HG03558 (cell line): Measurements from ENCODE around the gene ADAM30.
"Not testable (repeated sequence)": the region's sequence is repeated elsewhere in the genome, so short reads cannot be mapped to it uniquely, and the experiment has no call there.

Experiments used
- ATAC-seq: cut with Tn5 transposase; IDR thresholded peaks from one replicate; pipeline ENCODE4 v1.9.1; 2021; ENCODE audit warnings: moderate number of reproducible peaks; ENCODE audit not compliant: unreplicated experiment; ENCODE audit errors: extremely low read depth

ADAM30 gene

DNA sequence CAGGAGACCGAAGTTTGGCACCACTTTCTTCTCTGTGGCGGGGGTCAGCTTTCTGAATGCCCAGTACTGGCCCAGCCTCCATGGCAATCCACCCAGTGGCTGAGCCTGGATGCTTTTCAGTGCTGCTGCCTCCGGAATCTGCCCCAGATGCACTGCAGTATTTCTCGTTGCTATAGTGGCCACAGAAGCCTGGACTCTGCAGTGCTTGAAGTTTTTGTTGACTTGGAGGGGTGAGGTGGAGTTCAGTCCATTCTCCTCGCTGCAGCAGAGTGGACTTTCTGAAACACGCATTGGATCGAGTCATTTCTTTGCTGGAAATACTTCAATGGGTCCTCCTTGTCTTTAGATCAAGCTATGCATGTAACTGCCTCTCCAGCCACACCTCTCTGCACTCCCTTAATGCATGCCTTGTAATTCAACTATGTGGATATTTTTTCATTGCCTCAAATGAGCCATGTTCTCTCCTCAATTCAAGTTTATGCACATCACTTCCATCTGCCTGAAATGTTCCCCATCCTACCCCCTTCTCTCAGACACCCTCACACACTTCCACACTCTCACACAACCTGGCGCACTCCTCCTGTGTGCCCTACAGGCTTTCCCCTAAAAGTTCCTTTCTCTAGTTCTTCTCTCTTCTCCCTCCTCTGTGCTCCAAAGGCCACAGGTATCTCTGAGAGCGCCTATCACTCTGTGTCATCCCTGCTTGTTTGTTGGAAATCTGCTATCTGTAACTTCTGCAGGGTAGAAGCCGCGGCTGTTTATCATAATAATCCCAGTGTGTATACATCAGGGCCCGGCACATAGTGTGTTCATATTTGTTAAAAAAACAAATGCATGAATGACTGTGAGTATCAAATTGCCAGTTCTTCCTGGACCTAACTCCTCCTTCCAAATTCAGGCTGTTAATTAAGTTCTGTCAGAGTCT lies 16.5 kb downstream of the ADAM30 start:
- ATAC-seq: no peak

DNA sequence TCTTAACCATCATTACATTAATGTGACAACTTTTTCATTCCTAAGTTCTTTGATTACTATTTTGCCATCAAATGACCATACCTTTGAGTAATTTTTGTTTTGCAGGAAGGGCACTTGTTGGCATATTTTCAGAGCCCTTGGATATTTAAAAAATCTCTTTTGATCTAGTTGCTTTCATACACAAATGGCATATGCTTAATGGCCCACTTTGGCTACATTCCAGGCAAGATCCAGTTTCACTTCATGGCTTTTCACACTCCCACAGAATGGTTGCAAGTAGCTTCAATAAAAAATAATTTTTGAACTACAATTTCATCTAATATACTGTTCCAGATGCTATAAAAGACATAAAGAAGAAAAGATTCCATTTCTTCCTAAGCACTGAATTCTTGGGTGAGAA lies 18.1 kb downstream of the ADAM30 start:
- no peak for ATAC-seq

DNA sequence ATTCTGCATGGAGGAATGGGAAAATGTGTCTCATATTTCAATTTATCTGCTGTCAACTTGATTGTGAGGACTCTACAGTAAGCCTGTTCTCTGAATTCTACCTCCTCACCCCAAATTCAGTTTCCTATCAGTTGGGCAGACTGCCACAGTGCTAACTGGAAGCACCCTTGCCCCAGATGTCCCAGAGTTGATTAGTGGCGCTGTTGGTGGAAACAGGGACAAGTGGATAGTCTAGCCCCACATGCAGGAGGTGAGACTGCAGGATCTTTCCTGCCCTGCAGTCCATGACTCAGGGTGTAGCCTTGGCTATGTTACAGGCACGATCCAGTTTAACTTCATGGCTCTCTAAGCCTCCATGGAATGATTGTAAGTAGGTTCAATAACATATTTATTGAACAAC lies 22.1 kb downstream of the ADAM30 start:
- ATAC-seq: no peak

DNA sequence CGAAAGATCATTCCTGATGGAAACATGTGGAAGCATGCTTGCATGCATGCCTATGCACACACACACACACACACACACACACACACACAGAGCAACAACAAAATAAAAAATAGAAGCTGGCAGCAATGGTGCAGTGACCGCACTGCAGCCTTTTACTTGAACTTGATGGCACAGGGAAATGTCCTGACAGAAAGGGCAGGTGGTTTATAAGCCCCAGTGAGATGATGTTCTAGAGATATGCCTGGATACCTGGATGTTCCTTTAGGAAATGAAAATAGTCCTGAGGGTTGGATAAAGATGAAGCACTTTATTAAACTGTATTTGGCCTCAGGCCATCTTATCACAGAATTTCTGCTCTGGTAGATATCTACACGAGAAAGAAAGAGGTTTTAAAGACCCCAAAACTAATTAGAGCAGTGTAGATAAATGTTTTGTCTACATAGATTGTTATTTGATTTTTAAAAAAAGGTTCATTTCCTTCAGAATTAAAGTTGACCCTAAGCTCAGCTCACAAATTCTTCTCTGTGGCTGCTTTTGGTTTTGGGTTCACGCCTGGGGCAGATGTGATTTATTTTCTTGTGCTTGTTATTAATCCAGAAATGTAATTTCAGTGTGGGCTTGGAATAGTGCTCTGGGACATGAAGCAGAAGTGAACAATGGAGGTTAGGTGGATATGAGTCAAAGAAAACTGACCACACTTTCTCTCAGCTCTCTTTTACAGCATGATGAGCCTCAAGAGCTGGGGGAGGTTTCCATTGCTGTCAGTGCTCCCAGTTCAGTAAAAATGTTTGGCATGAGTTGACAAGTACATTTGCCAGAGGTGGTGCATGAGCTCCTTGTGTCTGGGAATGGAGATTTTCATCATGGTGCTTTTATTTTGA lies 22.9 kb downstream of the ADAM30 start:
- no peak for ATAC-seq

DNA sequence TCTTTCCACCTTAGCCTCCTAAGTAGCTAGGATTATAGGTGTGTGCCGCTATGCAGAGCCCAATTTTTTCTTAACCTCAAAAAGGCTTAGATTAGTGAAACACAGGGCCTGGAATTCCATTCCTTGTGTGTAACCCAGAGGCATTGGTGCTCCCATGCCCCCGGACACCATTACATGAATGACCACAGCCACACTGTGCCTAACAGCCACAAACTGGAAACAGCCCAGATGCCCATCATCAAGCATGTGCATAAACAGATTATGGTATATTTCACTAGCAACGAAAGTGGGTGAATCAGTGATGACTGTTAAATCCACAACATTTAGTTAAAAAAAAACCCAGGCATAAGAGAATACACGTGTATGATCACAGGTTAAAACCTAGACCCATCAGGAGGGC lies 24.4 kb downstream of the ADAM30 start:
- ATAC-seq: no peak

DNA sequence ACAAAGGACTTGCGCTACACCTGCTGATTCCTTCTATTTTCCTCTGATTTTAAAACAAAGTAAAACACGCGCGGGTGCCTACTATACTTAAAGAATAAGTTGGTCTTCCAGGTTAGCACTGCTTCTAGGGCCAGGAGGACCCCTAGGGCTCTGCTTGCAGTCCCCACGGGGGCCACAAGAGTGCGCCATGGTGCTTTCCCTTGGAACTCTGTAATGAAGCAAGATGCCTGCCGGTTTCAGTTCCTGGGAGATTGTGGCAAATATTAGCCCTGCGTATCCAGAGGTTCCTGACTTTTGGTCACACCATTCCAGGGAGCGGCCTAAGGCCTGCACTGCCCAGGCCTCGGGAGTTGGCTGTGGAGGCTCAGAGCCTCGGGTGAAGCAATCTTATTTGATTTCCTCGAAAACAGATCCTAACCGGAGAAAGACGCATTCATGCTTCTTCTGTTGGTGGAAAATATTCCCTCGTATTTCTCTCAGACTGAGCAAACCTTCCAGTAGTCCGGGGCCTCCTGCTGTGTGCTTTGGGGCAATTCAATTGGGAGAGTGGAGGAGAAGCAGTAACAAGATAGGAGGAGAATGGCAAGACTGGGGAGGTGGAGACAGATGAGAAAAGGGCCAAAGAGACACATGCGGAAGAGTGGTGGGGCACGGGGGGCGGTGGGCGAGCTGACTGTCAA lies 25.3 kb downstream of the ADAM30 start:
- ATAC-seq: no peak

DNA sequence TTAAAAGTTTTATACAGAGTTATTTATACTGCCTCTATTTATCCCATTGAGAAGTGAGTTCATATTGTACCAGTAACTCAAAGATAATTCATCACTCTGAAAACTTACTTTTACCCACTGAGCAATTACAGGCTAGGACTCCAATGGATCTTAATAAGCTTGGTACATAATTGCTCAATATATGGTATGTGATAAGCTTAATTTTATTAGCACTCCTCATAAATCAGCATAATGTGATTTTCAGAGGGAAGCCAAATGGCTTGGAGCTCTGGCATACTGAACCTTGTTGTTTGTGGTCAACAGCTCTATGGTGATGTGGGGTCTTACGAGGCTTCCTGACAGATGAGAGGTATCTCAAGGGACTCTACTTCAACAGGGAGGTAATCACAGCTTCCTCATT lies 26.3 kb downstream of the ADAM30 start:
- ATAC-seq: no peak

DNA sequence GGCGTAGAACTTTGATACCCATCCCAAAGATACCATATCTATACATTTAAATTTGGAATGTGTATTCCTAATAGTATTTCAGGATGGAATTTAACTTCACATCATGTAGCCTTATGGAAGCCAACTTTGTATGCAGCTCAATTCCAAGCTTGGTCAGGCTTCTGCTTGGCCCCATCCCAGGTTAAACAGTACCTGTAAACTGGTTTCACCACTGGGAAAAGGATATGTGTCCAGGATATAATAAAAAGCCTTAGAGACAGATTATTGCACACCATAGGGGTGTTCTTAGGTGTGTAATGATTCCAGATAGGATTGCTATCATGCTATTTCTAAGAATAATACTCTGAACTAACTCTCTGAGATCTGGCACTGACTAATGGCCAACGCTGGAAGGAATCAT lies 28.1 kb downstream of the ADAM30 start:
- no peak for ATAC-seq

DNA sequence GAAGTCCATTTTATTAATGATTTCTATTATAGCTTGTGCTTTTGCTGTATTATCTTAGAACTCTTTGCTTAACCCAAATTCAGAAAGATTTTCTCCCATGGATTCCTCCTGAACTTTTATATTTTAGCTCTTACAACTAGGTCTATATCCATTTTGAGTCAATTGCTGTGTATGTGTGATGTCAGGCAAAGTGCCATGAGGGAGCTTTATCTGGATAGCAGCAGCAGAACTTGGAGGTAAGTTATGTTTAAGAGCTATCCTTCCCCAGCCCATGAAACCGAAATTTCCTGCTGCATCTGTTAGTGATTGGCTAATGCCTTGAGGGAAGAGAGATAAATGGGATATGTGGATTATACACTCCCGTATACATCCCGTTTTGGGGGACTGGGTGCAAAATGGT lies 29.9 kb downstream of the ADAM30 start:
- ATAC-seq: no peak

DNA sequence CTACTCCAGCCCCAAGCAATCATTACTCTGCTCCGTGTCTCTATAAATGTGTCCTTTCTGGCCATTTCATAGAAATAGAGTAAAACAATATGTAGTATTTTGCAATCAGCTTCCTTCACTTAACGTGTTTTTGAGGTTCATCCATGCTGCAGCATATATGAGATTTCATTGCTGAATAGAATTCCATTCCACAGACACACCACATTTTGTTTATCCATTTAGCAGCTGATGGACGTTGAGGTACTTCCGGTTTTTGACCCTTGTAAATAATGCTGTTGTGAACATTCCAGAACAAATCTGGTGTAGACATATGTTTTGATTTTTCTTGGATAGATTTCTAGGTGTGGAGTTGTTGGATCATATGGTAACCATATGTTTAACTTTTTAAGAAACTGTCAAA lies 30.7 kb downstream of the ADAM30 start:
- ATAC-seq: no peak

DNA sequence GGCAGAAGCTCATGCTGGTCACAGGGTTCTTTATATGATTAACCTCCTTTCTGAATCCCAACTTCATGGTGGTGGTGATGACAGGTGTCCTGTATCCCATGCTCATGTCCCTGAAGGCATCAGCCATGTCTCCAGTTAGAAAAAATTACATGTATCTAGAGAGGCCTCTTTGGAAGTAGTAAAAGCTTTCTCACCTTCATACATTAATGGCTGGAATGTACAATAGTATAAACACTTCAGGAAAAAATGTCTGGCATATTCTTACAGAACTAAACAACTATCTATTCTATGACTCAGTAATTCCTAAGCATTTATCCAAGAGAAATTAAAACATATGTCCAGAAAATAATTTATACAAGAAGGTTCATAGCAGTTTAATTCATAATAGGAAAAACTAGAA lies 34.0 kb downstream of the ADAM30 start:
- no peak for ATAC-seq

DNA sequence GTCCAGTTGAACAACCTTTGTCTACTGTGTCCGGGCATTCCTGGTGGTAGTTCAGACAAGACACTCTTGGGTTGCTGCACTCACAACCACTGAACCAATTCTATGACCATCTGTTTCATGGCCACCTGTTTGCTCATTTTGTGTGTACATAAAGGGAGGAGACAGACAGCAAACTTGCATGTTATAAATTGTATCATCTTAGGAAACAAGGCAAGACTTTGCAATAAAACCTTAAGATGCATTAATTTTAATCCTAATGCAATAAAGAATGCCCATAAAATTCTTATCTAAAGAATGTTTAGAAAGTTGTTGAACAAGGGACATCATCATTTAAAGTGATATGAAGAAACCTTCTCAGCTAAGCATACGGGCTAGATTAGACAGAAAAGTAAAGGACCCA lies 34.8 kb downstream of the ADAM30 start:
- no peak for ATAC-seq

DNA sequence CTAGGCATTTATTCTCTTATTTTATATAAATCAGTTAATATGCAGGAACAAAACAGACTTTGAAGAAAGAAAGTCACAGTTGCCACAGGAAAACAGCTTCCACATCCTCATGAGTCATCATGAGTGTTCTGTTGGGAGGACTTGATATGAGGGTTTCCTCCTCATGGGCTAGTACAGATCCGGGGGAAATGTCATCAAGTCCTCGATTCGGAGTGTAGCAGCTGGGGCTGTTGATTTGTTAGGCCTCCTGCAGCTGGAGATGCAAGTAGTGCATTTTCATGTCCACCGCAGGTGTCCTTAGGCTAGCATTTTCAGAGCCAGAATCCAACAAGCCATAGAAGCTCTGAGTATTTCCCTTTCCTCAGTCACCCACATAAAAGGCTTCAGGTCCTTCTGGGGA lies 36.7 kb downstream of the ADAM30 start:
- ATAC-seq: no peak

DNA sequence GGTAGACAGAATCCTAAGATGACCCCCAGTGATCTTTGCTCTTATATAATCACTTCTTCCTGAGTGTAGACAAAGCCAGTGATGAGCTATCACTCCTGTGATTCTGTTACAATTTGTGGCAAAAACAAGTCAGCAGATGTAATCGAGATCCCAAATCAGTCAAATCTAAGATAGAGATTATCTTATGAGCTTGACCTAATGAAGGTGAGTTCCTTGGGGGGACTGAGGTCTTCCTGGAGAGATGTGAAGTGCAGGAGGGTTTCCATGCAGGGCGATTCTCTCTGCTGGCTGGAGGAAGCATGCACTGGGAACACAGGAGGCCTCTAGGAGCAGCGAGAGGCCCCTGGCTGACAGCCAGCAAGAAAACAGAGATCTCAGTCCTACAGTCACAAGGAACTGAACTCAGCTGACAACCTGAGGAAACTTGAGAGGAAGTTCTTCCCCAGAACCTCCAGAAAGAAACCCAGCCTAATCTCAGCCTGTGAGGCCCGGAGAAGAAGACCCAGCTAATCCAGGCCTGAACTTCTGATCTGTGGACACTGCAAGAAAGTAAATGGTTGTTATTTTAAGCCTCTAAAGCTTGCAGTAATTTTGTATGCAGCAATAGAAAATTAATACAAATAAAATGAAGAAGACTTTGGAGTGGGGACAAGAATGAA lies 37.6 kb downstream of the ADAM30 start:
- ATAC-seq: not testable (repeated sequence)

DNA sequence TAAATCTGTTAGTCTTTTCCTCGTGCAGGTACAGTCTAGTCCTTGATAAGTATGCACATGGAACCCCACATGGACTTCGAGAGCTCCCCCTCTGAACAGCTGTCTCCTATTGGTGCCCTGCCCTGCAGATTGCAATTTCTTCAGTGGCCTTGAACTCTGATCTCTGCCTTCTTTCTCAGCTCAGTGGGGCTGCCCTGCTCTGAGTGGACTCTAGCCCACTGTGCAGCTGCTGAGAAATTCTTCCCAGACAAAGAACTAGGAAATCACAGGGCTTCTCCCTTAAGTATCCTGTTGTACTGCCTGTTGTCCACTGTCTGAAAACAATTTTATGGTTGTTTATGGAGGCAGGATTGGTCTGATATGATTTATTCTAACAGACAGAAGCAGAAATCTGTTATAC lies 38.2 kb downstream of the ADAM30 start:
- no peak for ATAC-seq

DNA sequence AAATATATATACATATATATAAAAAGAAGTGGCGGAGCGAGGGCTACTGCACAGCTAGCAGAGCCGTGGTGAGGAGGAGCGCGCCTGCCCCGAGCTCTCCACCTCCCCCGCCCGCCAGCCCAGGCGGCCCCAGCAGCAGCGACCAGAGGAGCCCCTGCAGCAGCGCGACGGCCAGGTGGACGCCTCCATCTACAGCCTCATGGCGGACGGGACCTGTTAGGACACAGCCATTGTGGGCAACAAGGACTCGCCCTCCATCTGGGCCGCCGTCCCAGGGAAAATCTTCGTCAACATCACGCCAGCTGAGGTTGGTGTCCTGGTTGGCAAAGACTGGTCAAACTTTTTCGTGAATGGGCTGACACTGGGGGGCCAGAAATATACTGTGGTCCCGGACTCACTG lies 43.2 kb downstream of the ADAM30 start:
- no peak for ATAC-seq

DNA sequence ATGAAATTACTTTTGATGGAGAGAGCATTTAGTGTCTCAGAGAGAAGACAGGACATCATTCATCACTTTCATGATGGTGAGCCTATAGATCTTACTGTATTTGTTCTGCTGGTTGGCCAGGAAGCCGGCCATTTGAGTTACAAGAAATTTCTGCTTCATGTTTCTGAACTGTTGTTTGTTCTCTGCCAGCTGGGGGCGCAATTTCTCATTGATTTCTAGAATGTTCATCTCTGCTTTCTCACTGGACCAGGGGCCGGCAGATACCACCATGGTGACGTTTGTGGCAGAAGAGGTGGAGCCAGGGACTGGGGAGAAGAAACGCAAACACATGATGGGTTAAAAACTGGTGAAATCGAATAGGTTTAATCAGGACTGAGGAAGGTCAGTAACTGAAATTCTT lies 52.1 kb downstream of the ADAM30 start:
- ATAC-seq: not testable (repeated sequence)
